ENCODE measurements around the gene TRIM2. TPM values are rescaled to one million over a fixed set of nuclear protein-coding genes. Genes with fewer than 3 reads are reported as not detected.

The TRIM2 gene
- total RNA-seq, 2 experiments from 2014 or later, result 1.7 to 2.9 TPM

DNA sequence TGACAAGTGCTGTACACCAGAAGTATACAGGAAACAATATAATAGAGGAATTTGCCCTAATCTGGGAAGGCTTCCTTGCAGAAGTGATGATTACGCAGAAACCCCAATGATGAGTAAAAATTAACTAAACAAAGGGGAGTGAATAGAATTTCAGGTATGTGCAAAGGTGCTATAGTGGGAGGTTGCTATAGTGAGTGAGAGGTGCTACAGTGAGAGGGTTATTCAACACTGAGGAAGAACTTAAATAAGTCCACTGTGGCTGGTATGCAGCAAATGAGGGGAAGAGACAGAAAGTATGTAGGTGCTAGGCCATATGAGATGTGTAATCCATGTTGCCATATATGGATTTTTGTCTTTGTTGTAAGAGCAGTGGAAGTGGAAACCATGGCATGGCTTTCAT lies 69.5 kb downstream of the TRIM2 start:
- Mint-ChIP-seq H3K4me1 (ENCODE audit: low read depth) (no peaks in the 10 kb centered on the region), H3K27ac (no peak overlapping the region), H3K9me3 (no peaks in the 10 kb centered on the region), H3K27me3 (no peaks in the 10 kb centered on the region), H3K36me3 (no peaks in the 10 kb centered on the region), H3K4me3 (no peak overlapping the region)
- DNase-seq, result no peak
- CTCF ChIA-PET, result no interaction called here
- POLR2A ChIA-PET, result no interaction called here
- intact Hi-C loops (cut with micrococcal nuclease), result no loop called here

DNA sequence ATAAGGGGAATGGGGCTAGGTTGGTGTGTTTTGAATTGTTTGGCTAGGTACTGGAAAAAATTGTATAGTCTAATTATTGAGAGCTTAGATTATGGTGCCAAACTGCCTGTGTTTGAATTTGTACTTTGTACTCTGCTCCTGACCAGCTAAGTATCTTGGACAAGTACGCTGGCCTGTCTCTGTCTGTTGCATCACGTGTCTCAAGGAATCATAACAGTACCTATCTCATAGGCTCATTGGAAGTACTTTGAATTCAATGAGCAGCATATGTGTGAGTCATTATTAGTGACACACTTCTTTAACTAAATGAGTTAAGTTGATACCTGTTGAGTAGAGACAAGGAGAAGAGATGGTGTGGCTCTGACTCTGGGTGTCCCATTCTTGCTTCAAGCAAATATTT lies 70.7 kb downstream of the TRIM2 start:
- H3K9me3 Mint-ChIP-seq, result no peaks in the 10 kb centered on the region
- POLR2A ChIA-PET, result no interaction called here
- intact Hi-C loops (cut with micrococcal nuclease), result no loop called here
- no peaks in the 10 kb centered on the region for H3K4me1 Mint-ChIP-seq (ENCODE audit: low read depth)
- H3K36me3 Mint-ChIP-seq, result no peaks in the 10 kb centered on the region
- CTCF ChIA-PET, result no interaction called here
- no peaks in the 10 kb centered on the region for H3K27me3 Mint-ChIP-seq
- H3K27ac Mint-ChIP-seq, result no peak overlapping the region
- DNase-seq, result no peak
- no peak overlapping the region for H3K4me3 Mint-ChIP-seq

DNA sequence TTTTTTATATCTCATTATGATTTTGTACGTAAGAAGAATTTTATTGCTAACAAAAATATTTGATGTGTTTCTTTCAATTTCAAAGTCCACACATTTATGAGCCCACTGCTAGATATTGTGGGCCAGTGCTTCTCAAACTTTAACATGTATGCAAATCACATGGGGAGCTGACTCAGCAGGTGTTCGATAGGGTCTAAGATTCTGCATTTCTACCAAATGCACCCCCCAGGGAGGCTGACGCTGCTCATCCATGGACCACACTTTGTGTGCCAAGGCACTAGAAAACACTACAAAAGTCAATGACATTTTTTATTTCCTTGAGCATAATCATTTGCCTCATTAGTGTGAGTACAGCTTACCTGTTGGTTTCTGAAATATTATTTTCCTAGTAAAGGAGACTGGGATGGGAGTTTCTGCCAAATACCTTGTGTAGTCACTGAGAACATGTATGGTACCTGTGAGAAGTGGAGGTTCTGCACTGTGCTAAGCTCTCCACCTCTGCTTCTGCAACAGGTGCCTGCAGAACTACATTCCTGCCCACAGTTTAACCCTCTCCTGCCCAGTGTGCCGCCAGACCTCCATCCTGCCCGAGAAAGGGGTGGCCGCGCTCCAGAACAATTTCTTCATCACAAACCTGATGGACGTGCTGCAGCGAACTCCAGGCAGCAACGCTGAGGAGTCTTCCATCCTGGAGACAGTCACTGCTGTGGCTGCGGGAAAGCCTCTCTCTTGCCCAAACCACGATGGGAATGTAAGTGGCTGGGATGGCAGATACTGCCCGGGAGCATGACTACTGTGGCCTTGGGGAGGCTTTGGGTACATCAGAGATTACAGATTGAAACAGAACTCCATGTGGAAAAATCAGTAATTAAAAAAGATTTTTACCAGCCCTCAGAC lies 71.4 kb downstream of the TRIM2 start:
- ChIA-PET POLR2A (no interaction called here), CTCF (interaction anchor here (1.1 to 1.2 kb wide), 2 partner anchors 14 to 474 kb away, joined by 3 read pairs; no protein-coding TSS in a partner anchor)
- no peaks in the 10 kb centered on the region for H3K27me3 Mint-ChIP-seq
- no peaks in the 10 kb centered on the region for H3K4me1 Mint-ChIP-seq (ENCODE audit: low read depth)
- no peaks in the 10 kb centered on the region for H3K36me3 Mint-ChIP-seq
- intact Hi-C loops (cut with micrococcal nuclease), result no loop called here
- H3K4me3 Mint-ChIP-seq, result no peak overlapping the region
- no peak overlapping the region for H3K27ac Mint-ChIP-seq
- no peaks in the 10 kb centered on the region for H3K9me3 Mint-ChIP-seq
- DNase-seq, result no peak

DNA sequence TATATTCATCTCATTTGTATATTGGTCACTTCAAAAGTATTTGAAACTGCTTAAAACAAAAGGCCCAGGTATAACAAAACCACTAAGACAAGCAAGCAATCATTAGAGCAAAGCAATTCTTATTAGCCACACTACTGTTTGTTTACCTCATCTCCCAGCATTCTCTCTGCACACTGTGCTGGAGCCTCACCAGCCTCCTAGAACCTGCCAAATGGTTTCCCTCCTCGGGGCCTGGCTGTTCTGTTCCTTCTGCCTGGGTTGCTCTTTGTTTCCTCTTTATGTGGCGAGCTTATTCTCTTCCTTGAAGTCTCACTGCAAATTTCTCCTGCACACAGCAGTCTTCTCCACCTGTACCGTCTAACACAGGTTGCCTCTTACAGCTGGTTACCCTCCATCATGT lies 72.7 kb downstream of the TRIM2 start:
- no peak for DNase-seq
- no peak overlapping the region for H3K27ac Mint-ChIP-seq
- no peak overlapping the region for H3K4me3 Mint-ChIP-seq
- H3K36me3 Mint-ChIP-seq, result peaks cover 3% of the 10 kb centered on the region
- intact Hi-C loops (cut with micrococcal nuclease), result no loop called here
- H3K27me3 Mint-ChIP-seq, result no peaks in the 10 kb centered on the region
- POLR2A ChIA-PET, result interaction anchor here (0.6 kb wide), 1 partner anchor 344 kb away, joined by 3 read pairs; no protein-coding TSS in a partner anchor
- no peaks in the 10 kb centered on the region for H3K4me1 Mint-ChIP-seq (ENCODE audit: low read depth)
- no peaks in the 10 kb centered on the region for H3K9me3 Mint-ChIP-seq
- CTCF ChIA-PET, result interaction anchor here (0.7 to 1.2 kb wide), 3 partner anchors 16 to 472 kb away, joined by 3 read pairs; no protein-coding TSS in a partner anchor

DNA sequence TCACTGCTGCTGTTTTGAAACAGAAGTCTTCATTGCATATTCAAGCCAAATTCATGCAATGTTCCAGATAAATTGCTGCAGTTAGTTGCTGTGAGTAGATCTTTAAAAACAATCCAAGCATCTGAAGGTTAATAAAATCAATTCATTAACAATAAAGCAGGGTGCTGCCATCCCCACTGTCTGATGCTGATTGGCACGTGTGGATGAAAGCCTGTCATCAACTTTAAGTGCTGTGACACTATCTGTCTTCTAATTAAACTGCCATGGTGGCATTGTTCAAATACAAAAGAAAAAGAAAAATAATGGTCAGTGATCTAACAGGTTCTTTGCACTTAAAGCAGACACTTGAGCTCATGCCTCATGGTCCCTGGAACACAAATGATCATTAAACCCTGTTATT lies 77.2 kb downstream of the TRIM2 start:
- CTCF ChIA-PET, result no interaction called here
- Mint-ChIP-seq H3K4me3 (no peak overlapping the region), H3K4me1 (ENCODE audit: low read depth) (no peaks in the 10 kb centered on the region), H3K9me3 (peaks cover 8% of the 10 kb centered on the region), H3K36me3 (peaks cover 4% of the 10 kb centered on the region), H3K27me3 (no peaks in the 10 kb centered on the region), H3K27ac (no peak overlapping the region)
- no peak for DNase-seq
- POLR2A ChIA-PET, result no interaction called here
- intact Hi-C loops (cut with micrococcal nuclease), result no loop called here

DNA sequence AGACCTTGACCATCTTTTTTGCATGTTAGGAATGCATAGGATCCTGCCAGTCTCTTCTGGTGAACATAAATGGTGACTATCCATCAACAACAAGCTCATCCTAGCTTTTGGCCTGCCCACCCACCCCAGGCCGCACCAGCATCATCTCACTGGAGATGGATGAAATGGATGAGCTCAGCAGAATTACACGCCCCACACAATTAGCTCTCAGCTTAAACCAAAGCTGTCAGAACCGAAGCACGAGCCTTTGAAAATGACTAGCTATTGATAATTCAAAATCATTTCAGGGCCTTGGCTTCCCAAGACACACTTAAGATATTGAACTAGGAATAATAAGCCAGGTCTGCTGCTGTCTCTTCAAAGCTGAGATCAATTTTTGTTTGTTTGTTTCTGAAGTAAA lies 77.8 kb downstream of the TRIM2 start:
- Mint-ChIP-seq H3K36me3 (peaks cover 4% of the 10 kb centered on the region), H3K27me3 (no peaks in the 10 kb centered on the region), H3K4me1 (ENCODE audit: low read depth) (no peaks in the 10 kb centered on the region), H3K9me3 (peaks cover 8% of the 10 kb centered on the region), H3K27ac (no peak overlapping the region), H3K4me3 (no peak overlapping the region)
- POLR2A ChIA-PET, result no interaction called here
- DNase-seq, result no peak
- CTCF ChIA-PET, result no interaction called here
- intact Hi-C loops (cut with micrococcal nuclease), result no loop called here

DNA sequence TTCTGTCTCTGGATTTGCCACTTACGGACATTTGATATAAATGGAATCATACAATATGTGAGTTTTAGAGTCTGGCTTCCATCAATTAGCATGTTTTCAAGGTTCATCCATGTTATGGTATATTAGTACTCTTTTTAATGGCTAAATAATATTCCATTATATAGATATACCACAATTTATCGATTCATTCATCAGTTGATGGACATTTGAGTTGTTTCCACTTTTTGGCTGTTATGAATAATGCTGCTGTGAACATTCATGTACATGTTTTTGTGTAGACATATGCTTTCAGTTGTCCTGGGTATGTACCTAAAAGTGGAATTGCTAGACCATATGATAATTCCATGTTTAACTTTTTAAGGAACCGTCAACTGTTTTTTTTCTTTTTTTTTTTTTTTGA lies 79.0 kb downstream of the TRIM2 start:
- H3K27me3 Mint-ChIP-seq, result no peaks in the 10 kb centered on the region
- CTCF ChIA-PET, result no interaction called here
- no peak overlapping the region for H3K4me3 Mint-ChIP-seq

DNA sequence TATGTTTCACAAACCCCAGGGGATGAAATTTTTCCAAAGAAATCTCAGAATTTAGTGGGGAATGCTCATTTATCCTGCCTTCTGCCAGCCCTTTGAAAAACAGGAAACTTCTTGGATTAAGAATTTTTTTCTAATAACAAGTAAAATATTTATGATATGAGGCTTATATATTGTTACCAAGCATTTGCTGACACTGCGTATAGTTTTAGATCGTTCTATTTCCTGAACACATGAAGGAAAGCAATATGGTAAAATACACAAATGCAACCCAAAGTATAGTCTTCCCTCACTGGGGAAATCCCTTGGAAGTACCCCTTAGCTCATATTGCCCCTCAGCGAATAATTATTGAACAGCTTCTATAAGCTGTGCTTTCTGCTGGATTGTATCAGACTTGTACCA lies 85.9 kb downstream of the TRIM2 start:
- ChIA-PET CTCF (no interaction called here), POLR2A (no interaction called here)
- Mint-ChIP-seq H3K4me3 (no peak overlapping the region), H3K27me3 (no peaks in the 10 kb centered on the region), H3K27ac (no peak overlapping the region), H3K9me3 (peaks cover 4% of the 10 kb centered on the region), H3K36me3 (peaks cover 3% of the 10 kb centered on the region), H3K4me1 (ENCODE audit: low read depth) (peaks cover 4% of the 10 kb centered on the region)
- intact Hi-C loops (cut with micrococcal nuclease), result no loop called here
- DNase-seq, result no peak

More for the DNA sequence above, 79.0 kb downstream of the TRIM2 start:
- POLR2A ChIA-PET, result no interaction called here
- Mint-ChIP-seq H3K9me3 (peaks cover 8% of the 10 kb centered on the region), H3K27ac (no peak overlapping the region), H3K4me1 (ENCODE audit: low read depth) (no peaks in the 10 kb centered on the region), H3K36me3 (peaks cover 4% of the 10 kb centered on the region)
- intact Hi-C loops (cut with micrococcal nuclease), result no loop called here
- DNase-seq, result no peak

DNA sequence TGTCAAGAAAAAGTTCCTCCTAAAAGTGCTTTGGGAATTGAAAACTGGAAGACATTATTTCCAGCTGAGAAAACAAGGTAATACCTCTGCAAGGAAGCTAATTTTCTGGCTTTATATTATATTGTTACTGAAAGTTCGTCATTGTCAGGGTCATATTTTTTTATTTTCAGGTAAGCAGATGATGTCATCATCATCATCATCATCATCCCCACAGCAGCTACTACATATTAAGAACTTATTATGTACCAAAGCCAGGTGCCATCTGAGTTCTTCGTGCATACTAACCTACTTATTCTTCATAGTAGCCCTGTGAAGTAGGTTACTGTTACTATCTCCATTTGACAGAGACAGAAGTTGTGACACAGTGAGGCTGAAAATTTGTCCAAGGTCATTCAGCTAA lies 87.3 kb downstream of the TRIM2 start:
- intact Hi-C loops (cut with micrococcal nuclease), result no loop called here
- H3K4me3 Mint-ChIP-seq, result no peak overlapping the region
- POLR2A ChIA-PET, result no interaction called here
- no peak overlapping the region for H3K27ac Mint-ChIP-seq
- H3K36me3 Mint-ChIP-seq, result peaks cover 5% of the 10 kb centered on the region
- CTCF ChIA-PET, result no interaction called here
- H3K9me3 Mint-ChIP-seq, result peaks cover 4% of the 10 kb centered on the region
- no peaks in the 10 kb centered on the region for H3K27me3 Mint-ChIP-seq
- H3K4me1 Mint-ChIP-seq (ENCODE audit: low read depth), result peaks cover 4% of the 10 kb centered on the region
- DNase-seq, result no peak

DNA sequence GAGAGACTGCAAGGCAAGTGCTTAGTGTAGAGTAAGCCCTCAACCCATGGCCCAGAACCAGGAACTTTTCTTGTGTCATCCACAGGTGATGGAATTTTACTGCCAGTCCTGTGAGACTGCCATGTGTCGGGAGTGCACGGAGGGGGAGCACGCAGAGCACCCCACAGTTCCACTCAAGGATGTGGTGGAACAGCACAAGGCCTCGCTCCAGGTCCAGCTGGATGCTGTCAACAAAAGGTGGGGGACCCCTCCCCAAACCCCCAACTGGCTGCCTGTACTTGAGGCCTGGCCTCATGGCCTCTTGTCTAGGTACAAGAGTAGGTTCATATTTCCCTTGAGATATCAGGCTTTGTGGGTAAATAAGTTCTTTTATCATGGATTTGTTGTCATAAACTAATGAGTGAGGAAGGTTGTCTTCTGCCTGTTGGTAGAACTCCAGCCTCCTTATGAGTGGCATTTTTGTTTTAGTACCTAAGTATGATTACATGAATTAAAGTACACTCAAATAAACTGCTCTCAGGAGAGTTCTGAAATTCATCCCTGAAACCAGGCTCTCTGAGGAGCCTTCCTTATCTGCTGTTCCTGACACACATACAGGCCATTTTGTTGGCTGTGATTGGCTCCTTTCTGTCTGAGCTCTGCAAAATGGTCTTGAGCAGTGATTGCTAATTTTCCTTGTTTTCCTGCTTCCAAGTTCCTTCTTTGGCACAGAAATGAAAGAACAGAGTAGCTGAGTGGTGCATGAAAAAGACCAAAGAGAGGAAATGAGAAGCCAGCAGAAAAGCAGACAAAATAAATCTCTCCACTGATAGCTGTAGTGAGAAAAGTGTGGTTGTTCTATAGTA lies 88.9 kb downstream of the TRIM2 start:
- peaks cover 4% of the 10 kb centered on the region for H3K4me1 Mint-ChIP-seq (ENCODE audit: low read depth)
- CTCF ChIA-PET, result no interaction called here

DNA sequence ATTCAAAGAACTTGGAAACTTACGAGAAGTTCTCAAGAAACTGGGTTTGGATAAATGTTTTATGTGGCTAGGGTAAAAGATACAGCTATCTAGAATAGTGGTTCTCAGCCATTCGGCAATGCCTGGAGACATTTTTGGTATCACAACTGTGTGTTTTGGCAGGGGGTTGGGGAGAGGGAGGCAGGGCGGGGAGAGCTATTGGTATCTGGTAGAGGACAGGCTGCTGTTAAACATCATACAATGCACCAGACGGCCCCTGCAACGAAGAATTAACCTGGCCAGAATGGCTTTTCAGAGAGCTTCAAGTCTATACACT lies 89.5 kb downstream of the TRIM2 start:
- peaks cover 2% of the 10 kb centered on the region for H3K36me3 Mint-ChIP-seq
- intact Hi-C loops (cut with micrococcal nuclease), result no loop called here
- H3K4me3 Mint-ChIP-seq, result no peak overlapping the region
- ChIA-PET CTCF (interaction anchor here (1.1 kb wide), 1 partner anchor 290 kb away, joined by 3 read pairs; no protein-coding TSS in a partner anchor), POLR2A (no interaction called here)
- no peaks in the 10 kb centered on the region for H3K27me3 Mint-ChIP-seq
- peaks cover under 1% of the 10 kb centered on the region for H3K4me1 Mint-ChIP-seq (ENCODE audit: low read depth)
- H3K9me3 Mint-ChIP-seq, result peaks cover under 1% of the 10 kb centered on the region
- no peak for DNase-seq
- H3K27ac Mint-ChIP-seq, result no peak overlapping the region

More for the DNA sequence above, 88.9 kb downstream of the TRIM2 start:
- Mint-ChIP-seq H3K9me3 (peaks cover 4% of the 10 kb centered on the region), H3K27ac (no peak overlapping the region), H3K27me3 (no peaks in the 10 kb centered on the region), H3K4me3 (no peak overlapping the region), H3K36me3 (peaks cover 5% of the 10 kb centered on the region)
- POLR2A ChIA-PET, result no interaction called here
- intact Hi-C loops (cut with micrococcal nuclease), result no loop called here
- DNase-seq, result no peak

DNA sequence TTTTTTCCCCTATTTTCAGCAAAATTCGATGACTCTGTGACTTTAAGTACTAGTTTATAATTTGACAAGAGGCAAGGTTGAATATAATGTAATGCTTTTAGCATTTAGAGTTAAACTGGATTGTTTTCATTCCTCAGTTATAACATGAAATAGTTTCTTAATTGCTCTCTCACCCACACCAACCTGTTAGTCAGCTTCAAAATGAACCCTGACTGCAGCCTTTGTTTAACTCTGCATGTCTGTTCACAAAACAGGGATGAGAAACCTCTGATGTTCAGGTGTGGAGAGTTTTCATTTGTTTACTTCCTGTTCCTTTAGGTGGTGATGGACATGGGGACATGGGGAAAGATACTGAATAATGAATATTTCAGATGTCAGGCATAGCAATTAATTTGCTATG lies 90.4 kb downstream of the TRIM2 start:
- ChIA-PET POLR2A (no interaction called here), CTCF (interaction anchor here (1.1 kb wide), 1 partner anchor 289 kb away, joined by 3 read pairs; no protein-coding TSS in a partner anchor)
- Mint-ChIP-seq H3K27me3 (no peaks in the 10 kb centered on the region), H3K4me1 (ENCODE audit: low read depth) (no peaks in the 10 kb centered on the region), H3K9me3 (peaks cover 4% of the 10 kb centered on the region), H3K4me3 (no peak overlapping the region), H3K27ac (no peak overlapping the region), H3K36me3 (peaks cover 9% of the 10 kb centered on the region)
- no peak for DNase-seq
- intact Hi-C loops (cut with micrococcal nuclease), result no loop called here

All from activated CD4-positive, alpha-beta memory T cell treated with anti-CD3 and anti-CD28 coated beads for 36 hours (primary cell).